Pancreas (tissue), 10 donors: ENCODE measurements around the gene FGL2. TPM values are rescaled to one million over a fixed set of nuclear protein-coding genes. Genes with fewer than 3 reads are reported as not detected.
A peak's percentile ranks its signal among the peaks of the same experiment; 100 is the strongest.

Experiments used
- ATAC-seq, 4 donors: fragments of 200-7000 bp; cut with Tn5 transposase; one replicate each; pipeline versions ENCODE4 v1.8.0 to v1.9.1; 2020; ENCODE audit warnings: mild to moderate bottlenecking in 4 of 4, moderate library complexity in 4 of 4
- DNase-seq, 6 donors: peaks; one replicate each; pipeline ENCODE4 v3.0.0-alpha.2; 2020
- FAIRE-seq: peaks from 2 replicates; lab custom pipeline; 2012; peaks lifted over from hg19 to GRCh38; lab: Jason Lieb, UNC
- H3K27ac ChIP-seq, 4 donors: fragments of 200-600 bp; sonication (generic); 1 replicate in 3 of 4; 2 replicates in 1 of 4; pipeline versions ENCODE4 v1.5.0 to v1.8.0; 2020
- H3K27me3 ChIP-seq, 4 donors: fragments of 200-600 bp; one replicate each; pipeline ENCODE4 v1.8.0; 2021
- H3K36me3 ChIP-seq, 3 donors: fragments of 200-600 bp; sonication (generic) in 1 of 3; one replicate each; pipeline versions ENCODE4 v1.5.0 to v1.8.0; 2020 to 2021
- H3K4me1 ChIP-seq, 3 donors: fragments of 200-600 bp; one replicate each; pipeline ENCODE4 v1.8.0; 2021
- H3K4me3 ChIP-seq, 4 donors: fragments of 200-600 bp; sonication (generic) in 2 of 4; one replicate each; pipeline versions ENCODE4 v1.5.0 to v1.8.0; 2020 to 2021
- H3K9me3 ChIP-seq, 4 donors: fragments of 200-600 bp; one replicate each; pipeline ENCODE4 v1.8.0; 2021
- CTCF ChIP-seq, 4 donors: fragments of 200-600 bp; sonication (generic) in 3 of 4; IDR thresholded peaks; one replicate each; pipeline versions ENCODE4 v1.5.0 to v1.8.0; 2021; ENCODE audit warnings: antibody characterized with exemption in 4 of 4
- WGBS, 2 donors: extraction: QIAGEN DNeasy Blood & Tissue Kit; methylation state at CpG; one replicate each; pipeline ENCODE4 v1.1.7; 2013; 5-methylcytosine and 5-hydroxymethylcytosine counted together
- intact Hi-C, 3 donors: fragments of 100-400 bp; cut with DNase I; formaldehyde crosslinking; loops; one replicate each; pipeline versions ENCODE4 v1.11.1 to v1.14.2; 2022
- polyA plus RNA-seq, 2 donors: library from polyadenylated mRNA; stranded (reverse); fragments of 200-250 nt; gene quantifications; one replicate each; pipeline ENCODE4 v1.2.3, GENCODE V29; 2013
- total RNA-seq, 6 donors: library from RNA; stranded (reverse); fragmentation: NEBNext Ultra II Directional in 4 of 6; extraction: Animal tissue kit (Norgen Biotek cat#: 25700) in 4 of 6; gene quantifications; one replicate each; pipeline versions ENCODE4 v1.2.1 to v1.2.4, GENCODE V29; 2021 to 2023
- donor health status: healthy with polysubstance abuse.
- donor health status: DM: no; HTN: no; CAD: no; lungs with moderate emphysema.
- donor health status: DM: no; HTN: no; CAD: no.
- donor health status: control.
- donor health status: control.
- donor health status: Bipolar disorder and iron deficiency.
- donor health status: DM: yes; HTN: yes; CAD: no.
- donor health status: DM: no; HTN: no; CAD: no.
- donor health status: DM: no; HTN: no; CAD: no.
- donor health status: DM: yes; HTN: yes; CAD: no.

FGL2 gene
- total and polyA plus RNA-seq, 8 donors = 0.68 to 11.8 (median 2.2) TPM

GRCh38 chr7:77245015-77245755 is 45.6 kb upstream of the FGL2 start:
- Histone ChIP-seq H3K27ac (no peak overlapping the region), H3K9me3 (no peaks in the 10 kb centered on the region), H3K4me3 (no peak overlapping the region), H3K27me3 (no peaks in the 10 kb centered on the region), H3K36me3 (no peaks in the 10 kb centered on the region), H3K4me1 (peaks cover 0 to 7% (median 0%) of the 10 kb centered on the region in 3 donors)
- no peak for TF ChIP-seq CTCF (IDR thresholded peaks at IDR 0.05)
- WGBS, 2 donors = 28 to 32% methylated on average over 7 of the region's 7 CpGs
- intact Hi-C loops = no loop called here
- DNase-seq = peak in 2 of 6 donors; percentile 21 to 24
- FAIRE-seq = peak; percentile 63
- peak in 3 of 4 donors; percentile 66 to 78 (median 70) for ATAC-seq

- peaks cover 0 to 7% (median 0%) of the 10 kb centered on the region in 3 donors for H3K4me1 ChIP-seq
- intact Hi-C loops = no loop called here
- no peak for TF ChIP-seq CTCF (IDR thresholded peaks at IDR 0.05)
- H3K27ac ChIP-seq = no peak overlapping the region
- no peaks in the 10 kb centered on the region for H3K36me3 ChIP-seq
- WGBS, 2 donors = 92% methylated on average over 6 of the region's 6 CpGs
- FAIRE-seq (no peak), DNase-seq (no peak), ATAC-seq (no peak)
- H3K27me3 ChIP-seq = no peaks in the 10 kb centered on the region
- no peaks in the 10 kb centered on the region for H3K9me3 ChIP-seq
- H3K4me3 ChIP-seq = no peak overlapping the region
Measured at GRCh38 chr7:77244222-77244934, 44.8 kb upstream of the FGL2 start.

GRCh38 chr7:77242554-77242953 is 42.9 kb upstream of the FGL2 start:
- H3K27me3 ChIP-seq = no peaks in the 10 kb centered on the region
- FAIRE-seq (no peak), ATAC-seq (no peak), DNase-seq (no peak)
- no peak overlapping the region for H3K4me3 ChIP-seq
- peaks cover 0 to 7% (median 0%) of the 10 kb centered on the region in 3 donors for H3K4me1 ChIP-seq
- H3K9me3 ChIP-seq = no peaks in the 10 kb centered on the region
- H3K36me3 ChIP-seq = no peaks in the 10 kb centered on the region
- H3K27ac ChIP-seq = no peak overlapping the region
- 74 to 79% methylated on average over 2 of the region's 2 CpGs for WGBS, 2 donors
- TF ChIP-seq CTCF (IDR thresholded peaks at IDR 0.05) = no peak
- intact Hi-C loops = no loop called here

GRCh38 chr7:77242068-77242467 is 42.4 kb upstream of the FGL2 start:
- Histone ChIP-seq H3K9me3 (no peaks in the 10 kb centered on the region), H3K4me3 (no peak overlapping the region), H3K27me3 (no peaks in the 10 kb centered on the region), H3K36me3 (no peaks in the 10 kb centered on the region), H3K4me1 (peaks cover 0 to 7% (median 0%) of the 10 kb centered on the region in 3 donors), H3K27ac (no peak overlapping the region)
- intact Hi-C loops = no loop called here
- DNase-seq (no peak), ATAC-seq (no peak), FAIRE-seq (no peak)
- TF ChIP-seq CTCF (IDR thresholded peaks at IDR 0.05) = no peak
- 96 to 100% methylated on average over 2 of the region's 2 CpGs for WGBS, 2 donors
